ENCODE results near the gene KPNA6. TPM values are rescaled to one million over a fixed set of nuclear protein-coding genes. Genes with fewer than 3 reads are reported as not detected.

Gene KPNA6
- polyA plus RNA-seq, 1 of the 3 experiments (the other 2 are of a cell fraction), result 13.1 TPM

- DNase-seq, result no peak
- Histone ChIP-seq H3F3A (replicated peaks; ENCODE audit: insufficient read depth) (no peaks in the 10 kb centered on the region), H2AFZ (ENCODE audit: low read depth) (no peak overlapping the region), H3K27me3 (ENCODE audit: insufficient read depth) (no peaks in the 10 kb centered on the region), H3K79me2 (ENCODE audit: insufficient read depth) (peaks cover 16% of the 10 kb centered on the region; the same call in 1 of the 2 replicates), H3K4me1 (ENCODE audit: control insufficient read depth in 1 of 2, insufficient read depth in 2 of 2, low read depth in 1 of 2, low read length in 1 of 2) (no peaks in the 10 kb centered on the region), H3K36me3 (replicated peaks in 1 of 2; ENCODE audit: control insufficient read depth in 1 of 2, insufficient read depth in 2 of 2, low read length in 1 of 2) (peaks cover 59 to 85% of the 10 kb centered on the region in 2 experiments), H3K9ac (no peak overlapping the region), H3K4me2 (no peak overlapping the region), H3K9me2 (no peaks in the 10 kb centered on the region), H4K20me1 (ENCODE audit: insufficient read depth) (no peaks in the 10 kb centered on the region), H3K9me3 (no peaks in the 10 kb centered on the region), H3K4me3 (ENCODE audit: low read depth in 2 of 2, low read length in 1 of 2) (no peak overlapping the region), H3K27ac (ENCODE audit: low read depth in 2 of 2, low read length in 1 of 2) (no peak overlapping the region)
- CTCF ChIA-PET, result no interaction called here
- WGBS (ENCODE audit: low lambda C conversion rate), result 90% methylated on average over 3 of the region's 3 CpGs
- POLR2A ChIA-PET, result no interaction called here
- TF ChIP-seq GATA2 (CRISPR knock-in tag; IDR thresholded peaks at IDR 0.05), result no peak
- no peak for TF ChIP-seq MXI1 (IDR thresholded peaks at IDR 0.05; ENCODE audit: low read depth, low read length)
- no peak for TF ChIP-seq TEAD4 (IDR thresholded peaks at IDR 0.05; ENCODE audit: borderline replicate concordance, insufficient read depth)
- no peak for TF ChIP-seq NFIC (IDR thresholded peaks at IDR 0.05; ENCODE audit: borderline replicate concordance)
- no peak for TF ChIP-seq FOXM1 (IDR thresholded peaks at IDR 0.05; ENCODE audit: low read depth)
- TF ChIP-seq FOXJ3 (CRISPR knock-in tag; IDR thresholded peaks at IDR 0.05), result no peak
- TF ChIP-seq, protein P1, sequence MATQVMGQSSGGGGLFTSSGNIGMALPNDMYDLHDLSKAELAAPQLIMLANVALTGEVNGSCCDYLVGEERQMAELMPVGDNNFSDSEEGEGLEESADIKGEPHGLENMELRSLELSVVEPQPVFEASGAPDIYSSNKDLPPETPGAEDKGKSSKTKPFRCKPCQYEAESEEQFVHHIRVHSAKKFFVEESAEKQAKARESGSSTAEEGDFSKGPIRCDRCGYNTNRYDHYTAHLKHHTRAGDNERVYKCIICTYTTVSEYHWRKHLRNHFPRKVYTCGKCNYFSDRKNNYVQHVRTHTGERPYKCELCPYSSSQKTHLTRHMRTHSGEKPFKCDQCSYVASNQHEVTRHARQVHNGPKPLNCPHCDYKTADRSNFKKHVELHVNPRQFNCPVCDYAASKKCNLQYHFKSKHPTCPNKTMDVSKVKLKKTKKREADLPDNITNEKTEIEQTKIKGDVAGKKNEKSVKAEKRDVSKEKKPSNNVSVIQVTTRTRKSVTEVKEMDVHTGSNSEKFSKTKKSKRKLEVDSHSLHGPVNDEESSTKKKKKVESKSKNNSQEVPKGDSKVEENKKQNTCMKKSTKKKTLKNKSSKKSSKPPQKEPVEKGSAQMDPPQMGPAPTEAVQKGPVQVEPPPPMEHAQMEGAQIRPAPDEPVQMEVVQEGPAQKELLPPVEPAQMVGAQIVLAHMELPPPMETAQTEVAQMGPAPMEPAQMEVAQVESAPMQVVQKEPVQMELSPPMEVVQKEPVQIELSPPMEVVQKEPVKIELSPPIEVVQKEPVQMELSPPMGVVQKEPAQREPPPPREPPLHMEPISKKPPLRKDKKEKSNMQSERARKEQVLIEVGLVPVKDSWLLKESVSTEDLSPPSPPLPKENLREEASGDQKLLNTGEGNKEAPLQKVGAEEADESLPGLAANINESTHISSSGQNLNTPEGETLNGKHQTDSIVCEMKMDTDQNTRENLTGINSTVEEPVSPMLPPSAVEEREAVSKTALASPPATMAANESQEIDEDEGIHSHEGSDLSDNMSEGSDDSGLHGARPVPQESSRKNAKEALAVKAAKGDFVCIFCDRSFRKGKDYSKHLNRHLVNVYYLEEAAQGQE (IDR thresholded peaks at IDR 0.05; ENCODE audit: low read depth, low read length), result no peak
- TF ChIP-seq JUND (IDR thresholded peaks at IDR 0.05), result no peak
- TF ChIP-seq USF1 (IDR thresholded peaks at IDR 0.05; ENCODE audit: borderline replicate concordance, low read depth), result no peak
- TF ChIP-seq GABPA (IDR thresholded peaks at IDR 0.05; ENCODE audit: low read depth), result no peak
- no peak for TF ChIP-seq USF2 (IDR thresholded peaks at IDR 0.05; ENCODE audit: borderline replicate concordance, low read depth, low read length)
- TF ChIP-seq NRF1 (IDR thresholded peaks at IDR 0.05; ENCODE audit: low read depth, low read length), result no peak
- no peak for TF ChIP-seq RAD21 (IDR thresholded peaks at IDR 0.05; ENCODE audit: low read length)
- no peak for TF ChIP-seq CHD2 (IDR thresholded peaks at IDR 0.05; ENCODE audit: low read length, partially characterized antibody)
- TF ChIP-seq YY1 (IDR thresholded peaks at IDR 0.05; ENCODE audit: low read depth), result no peak
- TF ChIP-seq, protein P2, sequence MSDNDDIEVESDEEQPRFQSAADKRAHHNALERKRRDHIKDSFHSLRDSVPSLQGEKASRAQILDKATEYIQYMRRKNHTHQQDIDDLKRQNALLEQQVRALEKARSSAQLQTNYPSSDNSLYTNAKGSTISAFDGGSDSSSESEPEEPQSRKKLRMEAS (IDR thresholded peaks at IDR 0.05; ENCODE audit: low read depth), result no peak
Observed at GRCh38 chr1:32159189-32159588, 51.3 kb downstream of the KPNA6 start.
